GM21737 (cell line): ENCODE results near the gene LACTBL1.

Experiments
- ATAC-seq: cut with Tn5 transposase; IDR thresholded peaks from one replicate; pipeline ENCODE4 v1.9.1; 2021; ENCODE audit warnings: mild to moderate bottlenecking, moderate library complexity; ENCODE audit not compliant: unreplicated experiment

Gene LACTBL1

DNA sequence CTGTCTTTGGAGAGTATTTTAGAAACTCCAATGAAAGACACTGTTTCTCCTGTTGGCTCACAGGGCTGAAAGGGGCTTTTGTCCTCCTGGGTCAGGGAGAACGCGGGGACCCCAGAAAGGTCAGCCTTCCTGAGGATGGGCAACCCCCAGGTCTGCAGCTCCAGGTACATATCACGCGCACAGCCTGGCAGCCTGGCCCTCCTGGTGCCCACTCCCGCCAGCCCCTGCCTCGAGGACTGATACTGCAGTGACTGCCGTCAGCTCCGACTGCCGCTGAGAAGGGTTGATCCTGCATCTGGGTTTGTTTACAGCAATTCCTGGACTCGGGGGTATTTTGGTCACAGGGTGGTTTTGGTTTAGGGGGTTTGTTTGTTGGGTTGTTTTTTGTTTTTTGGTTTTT lies 58.5 kb downstream of the LACTBL1 start:
- ATAC-seq, result no peak

DNA sequence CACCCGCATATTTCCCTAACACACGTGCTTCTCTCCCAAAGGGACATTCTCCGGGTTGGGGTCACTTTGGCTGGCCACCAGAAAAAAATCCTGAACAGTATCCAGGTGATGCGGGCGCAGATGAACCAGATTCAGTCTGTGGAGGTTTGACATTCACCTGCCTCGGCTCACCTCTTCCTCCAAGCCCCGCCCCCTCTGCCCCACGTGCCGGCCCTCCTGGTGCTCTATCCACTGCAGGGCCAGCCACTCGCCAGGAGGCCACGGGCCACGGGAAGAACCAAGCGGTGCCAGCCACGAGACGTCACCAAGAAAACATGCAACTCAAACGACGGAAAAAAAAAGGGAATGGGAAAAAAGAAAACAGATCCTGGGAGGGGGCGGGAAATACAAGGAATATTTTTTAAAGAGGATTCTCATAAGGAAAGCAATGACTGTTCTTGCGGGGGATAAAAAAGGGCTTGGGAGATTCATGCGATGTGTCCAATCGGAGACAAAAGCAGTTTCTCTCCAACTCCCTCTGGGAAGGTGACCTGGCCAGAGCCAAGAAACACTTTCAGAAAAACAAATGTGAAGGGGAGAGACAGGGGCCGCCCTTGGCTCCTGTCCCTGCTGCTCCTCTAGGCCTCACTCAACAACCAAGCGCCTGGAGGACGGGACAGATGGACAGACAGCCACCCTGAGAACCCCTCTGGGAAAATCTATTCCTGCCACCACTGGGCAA lies 59.1 kb downstream of the LACTBL1 start:
- no peak for ATAC-seq

DNA sequence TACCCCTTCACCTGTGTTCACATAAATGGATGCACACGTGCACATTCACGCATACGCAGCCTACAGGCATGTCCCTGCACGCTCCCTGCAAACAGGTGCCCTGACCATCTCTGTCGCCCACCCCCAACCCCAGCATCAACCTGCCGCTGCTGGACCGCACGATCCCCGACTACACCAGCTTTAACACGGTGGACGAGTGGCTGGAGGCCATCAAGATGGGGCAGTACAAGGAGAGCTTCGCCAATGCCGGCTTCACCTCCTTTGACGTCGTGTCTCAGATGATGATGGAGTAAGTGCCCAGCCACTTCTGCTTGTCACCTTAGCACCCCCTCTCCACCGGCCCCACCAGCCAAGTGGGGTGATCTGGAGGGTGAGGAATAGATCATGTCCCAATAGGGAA lies 60.4 kb downstream of the LACTBL1 start:
- ATAC-seq, result no peak

DNA sequence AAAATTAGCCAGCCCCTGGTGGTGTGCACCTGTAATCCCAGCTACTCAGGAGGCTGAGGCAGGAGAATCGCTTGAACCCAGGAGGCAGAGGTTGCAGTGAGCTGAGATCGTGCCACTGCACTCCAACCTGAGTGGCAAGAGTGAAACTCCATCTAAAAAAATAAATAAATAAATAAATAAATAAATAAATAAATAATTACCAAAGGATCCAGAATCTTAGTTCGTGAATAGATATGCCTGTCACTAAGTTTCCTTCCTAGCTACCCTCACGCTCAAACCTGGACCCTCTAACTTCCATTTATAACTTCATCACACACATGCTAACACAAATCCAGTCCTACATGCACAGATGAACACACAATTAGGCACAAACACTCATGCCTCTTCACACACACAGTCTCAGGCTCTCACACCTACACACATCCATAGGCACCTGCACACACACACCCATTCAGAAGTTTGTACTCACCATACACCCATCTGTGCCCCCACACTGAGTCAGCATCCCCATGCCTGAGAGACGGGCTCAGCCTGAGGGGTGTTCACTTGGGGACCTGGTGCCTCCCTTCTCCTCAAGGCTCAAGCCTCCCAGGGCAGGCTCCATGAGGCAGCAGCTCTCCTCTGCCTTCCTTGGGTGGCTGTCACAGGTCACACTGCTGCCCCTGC lies 61.5 kb downstream of the LACTBL1 start:
- ATAC-seq, result no peak

DNA sequence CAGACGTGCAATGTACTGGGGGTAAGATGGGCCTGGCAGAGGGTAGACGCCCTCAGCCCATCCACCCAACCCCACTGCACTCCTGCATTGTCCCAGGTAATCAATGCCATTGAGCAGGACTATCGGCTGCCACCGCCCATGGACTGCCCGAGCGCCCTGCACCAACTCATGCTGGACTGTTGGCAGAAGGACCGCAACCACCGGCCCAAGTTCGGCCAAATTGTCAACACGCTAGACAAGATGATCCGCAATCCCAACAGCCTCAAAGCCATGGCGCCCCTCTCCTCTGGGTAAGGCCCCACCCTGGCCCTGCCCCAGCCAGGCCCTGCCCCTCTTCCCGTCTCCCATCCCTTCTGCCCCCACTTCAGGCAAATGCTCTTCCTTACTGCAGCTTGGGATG lies 62.4 kb downstream of the LACTBL1 start:
- no peak for ATAC-seq

DNA sequence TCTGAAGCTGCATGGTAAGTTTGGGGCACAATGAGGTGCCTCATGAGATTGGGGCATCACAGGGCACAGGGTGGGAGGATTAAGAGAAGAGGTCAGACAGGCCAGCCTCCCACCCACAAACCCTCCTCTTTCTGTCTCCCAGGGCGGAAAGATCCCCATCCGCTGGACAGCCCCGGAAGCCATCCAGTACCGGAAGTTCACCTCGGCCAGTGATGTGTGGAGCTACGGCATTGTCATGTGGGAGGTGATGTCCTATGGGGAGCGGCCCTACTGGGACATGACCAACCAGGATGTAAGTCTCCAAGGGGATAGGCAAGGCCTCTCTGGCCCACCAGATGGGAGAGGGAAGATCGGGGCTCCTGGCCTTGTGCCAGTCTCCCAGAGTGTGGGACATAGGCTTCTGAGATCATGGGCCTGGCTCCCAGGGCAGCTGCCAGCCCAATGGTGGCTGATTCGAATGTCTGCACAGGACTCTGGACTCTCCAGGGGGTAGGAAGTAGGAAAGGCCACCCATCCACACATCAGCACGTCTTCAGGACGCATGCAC lies 63.7 kb downstream of the LACTBL1 start:
- ATAC-seq, result no peak

DNA sequence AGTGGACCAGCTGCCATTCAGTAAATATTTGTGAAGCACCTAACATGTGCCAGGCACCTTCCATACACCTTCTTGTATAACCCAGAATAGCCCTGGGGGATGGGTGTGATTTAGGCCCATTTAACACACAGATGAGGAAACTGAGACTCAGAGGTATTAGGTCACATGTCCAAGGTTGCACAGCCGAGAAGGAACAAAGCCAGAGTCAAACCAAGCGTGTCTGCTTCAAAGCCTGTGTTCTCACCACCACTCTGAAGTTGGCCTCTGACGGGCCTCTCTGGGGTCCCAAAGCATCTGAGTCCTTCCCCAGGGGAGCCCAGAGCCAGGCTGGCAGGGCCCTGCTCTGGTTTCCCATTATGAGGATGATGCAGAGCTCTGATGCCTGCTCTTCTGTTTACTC lies 65.1 kb downstream of the LACTBL1 start:
- no peak for ATAC-seq

DNA sequence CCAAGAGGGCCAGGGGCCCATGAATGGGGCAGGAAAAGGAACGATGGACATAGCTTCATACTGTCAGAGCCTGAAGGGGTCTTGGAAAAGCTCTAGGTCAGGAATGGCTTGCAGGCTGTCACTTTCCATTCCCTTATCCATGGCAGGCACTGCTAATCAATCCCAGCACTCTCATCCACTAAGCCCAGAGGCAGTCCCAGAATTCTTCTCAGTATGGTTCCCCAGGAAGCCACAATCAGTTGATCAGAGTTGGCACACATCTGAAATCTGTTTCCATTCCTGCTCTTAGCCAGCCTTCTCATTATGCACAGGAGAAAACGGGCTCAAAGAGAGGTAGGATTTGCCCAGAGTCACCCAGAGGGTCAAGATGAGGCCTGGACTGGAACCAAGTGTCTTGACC lies 65.7 kb downstream of the LACTBL1 start:
- ATAC-seq, result no peak

DNA sequence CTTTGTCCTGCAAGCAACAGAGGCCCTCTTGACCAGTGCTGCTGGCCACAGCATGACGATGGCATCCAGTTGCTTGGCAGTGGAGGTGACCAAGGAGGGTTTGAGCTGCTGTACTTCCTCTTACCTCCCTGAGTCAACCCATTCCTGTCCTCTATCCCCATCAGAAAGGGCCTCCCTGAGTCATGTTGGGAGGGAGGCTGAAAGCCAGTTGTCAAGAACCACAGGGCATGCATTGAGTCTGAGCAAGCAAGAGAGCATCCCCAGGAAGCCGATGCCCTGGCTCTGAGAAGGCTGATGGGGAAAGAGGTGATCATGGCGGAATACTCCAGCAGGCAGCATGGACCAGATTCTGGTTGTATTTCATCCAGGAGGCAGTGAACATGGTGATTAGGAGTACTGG lies 69.6 kb downstream of the LACTBL1 start:
- no peak for ATAC-seq
